ENCODE results near the gene PLPP4. TPM values are rescaled to one million over a fixed set of nuclear protein-coding genes. Genes with fewer than 3 reads are reported as not detected.

The PLPP4 gene
- total RNA-seq, 4 donors from 2014 or later, result 0.41 to 0.79 TPM; not detected in 2

DNA sequence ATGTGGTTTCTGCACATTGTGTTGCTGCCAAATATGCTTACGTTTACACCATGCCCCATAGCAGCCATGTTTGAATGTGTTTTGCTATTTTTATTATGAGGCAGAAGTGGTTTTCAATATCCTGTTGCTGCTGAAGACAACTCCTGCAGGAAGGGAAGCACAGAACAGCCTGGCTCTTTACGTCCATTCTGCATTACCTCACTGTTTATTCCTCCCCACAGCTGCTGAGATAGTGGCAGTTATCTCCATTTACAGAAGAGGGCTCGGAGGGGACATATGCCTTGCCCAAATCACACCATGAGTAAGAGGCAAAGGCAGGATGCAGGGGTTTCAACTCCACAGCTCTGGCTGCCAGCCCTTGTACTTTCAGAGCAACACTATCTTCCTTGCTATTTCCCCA lies 35.3 kb downstream of the PLPP4 start:
- no peak overlapping the region for H3K4me3 ChIP-seq
- no peak for DNase-seq
- H3K4me1 ChIP-seq, result no peaks in the 10 kb centered on the region
- TF ChIP-seq, protein P1, sequence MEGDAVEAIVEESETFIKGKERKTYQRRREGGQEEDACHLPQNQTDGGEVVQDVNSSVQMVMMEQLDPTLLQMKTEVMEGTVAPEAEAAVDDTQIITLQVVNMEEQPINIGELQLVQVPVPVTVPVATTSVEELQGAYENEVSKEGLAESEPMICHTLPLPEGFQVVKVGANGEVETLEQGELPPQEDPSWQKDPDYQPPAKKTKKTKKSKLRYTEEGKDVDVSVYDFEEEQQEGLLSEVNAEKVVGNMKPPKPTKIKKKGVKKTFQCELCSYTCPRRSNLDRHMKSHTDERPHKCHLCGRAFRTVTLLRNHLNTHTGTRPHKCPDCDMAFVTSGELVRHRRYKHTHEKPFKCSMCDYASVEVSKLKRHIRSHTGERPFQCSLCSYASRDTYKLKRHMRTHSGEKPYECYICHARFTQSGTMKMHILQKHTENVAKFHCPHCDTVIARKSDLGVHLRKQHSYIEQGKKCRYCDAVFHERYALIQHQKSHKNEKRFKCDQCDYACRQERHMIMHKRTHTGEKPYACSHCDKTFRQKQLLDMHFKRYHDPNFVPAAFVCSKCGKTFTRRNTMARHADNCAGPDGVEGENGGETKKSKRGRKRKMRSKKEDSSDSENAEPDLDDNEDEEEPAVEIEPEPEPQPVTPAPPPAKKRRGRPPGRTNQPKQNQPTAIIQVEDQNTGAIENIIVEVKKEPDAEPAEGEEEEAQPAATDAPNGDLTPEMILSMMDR (IDR thresholded peaks at IDR 0.05), result no peak
- TF ChIP-seq POLR2A (IDR thresholded peaks at IDR 0.05) (no peak), POLR2AphosphoS5 (IDR thresholded peaks at IDR 0.05) (no peak), EP300 (IDR thresholded peaks at IDR 0.05; ENCODE audit: low read depth) (no peak)
- no peaks in the 10 kb centered on the region for H3K36me3 ChIP-seq
- H3K27me3 ChIP-seq, result no peaks in the 10 kb centered on the region
- in situ Hi-C loops (cut with MboI; ENCODE audit: low pct_ligation_motif_present in 1 of 4, low pct_unique_long_range_greater_than_20kb in 1 of 4, low sequenced_read_pairs in 3 of 4), result no loop called here
- H3K27ac ChIP-seq, result no peak overlapping the region
- 29 to 55% methylated on average over 3 of the region's 3 CpGs for WGBS, 2 donors (ENCODE audit: low coverage in 1 of 2)
- H3K9me3 ChIP-seq, result no peaks in the 10 kb centered on the region
- intact Hi-C loops (cut with DNase I; ENCODE audit: low total_unique reads), result no loop called here

DNA sequence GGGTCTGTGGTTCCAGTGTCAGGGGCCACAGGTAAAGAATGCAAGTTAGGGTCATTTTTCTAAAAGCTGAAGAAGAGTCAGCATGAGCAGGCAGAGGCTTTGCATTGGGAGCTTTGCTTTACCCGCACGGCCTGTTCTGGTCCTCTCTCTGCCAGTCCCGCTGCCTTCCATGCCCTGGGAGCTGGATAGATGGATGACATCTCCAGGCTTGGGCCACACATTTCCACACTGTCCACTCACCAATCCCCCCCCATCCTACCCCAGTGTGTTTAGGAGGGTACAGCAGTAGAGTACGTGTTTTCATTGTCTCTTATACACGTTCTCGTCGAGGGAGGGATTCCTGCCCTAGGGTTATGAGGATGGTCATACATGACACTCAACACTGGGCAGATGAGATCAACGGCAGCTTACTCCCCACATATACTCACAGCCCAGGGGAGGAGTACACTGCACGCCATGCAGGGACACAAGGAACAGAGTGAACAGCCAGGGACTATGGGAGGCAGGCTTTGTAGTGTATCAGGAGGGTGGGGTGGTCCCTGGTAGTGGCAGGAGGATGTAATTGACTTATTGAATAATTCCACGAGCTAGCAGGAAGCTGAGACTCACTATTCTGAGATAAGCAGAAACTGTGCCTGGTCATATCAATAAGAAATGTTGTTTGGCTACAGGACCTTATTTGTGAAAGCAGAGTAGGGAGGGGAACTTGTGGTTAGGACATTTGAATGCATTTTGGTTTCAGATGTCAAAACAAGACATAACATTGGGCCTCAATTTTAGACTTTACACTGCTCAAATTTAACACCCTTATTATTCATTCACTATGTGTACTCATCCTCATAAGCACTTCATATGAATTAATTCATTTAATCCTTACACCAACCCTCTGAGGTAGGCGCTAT lies 36.6 kb downstream of the PLPP4 start:
- Histone ChIP-seq H3K4me1 (no peaks in the 10 kb centered on the region), H3K36me3 (no peaks in the 10 kb centered on the region), H3K4me3 (no peak overlapping the region), H3K27ac (no peak overlapping the region), H3K9me3 (no peaks in the 10 kb centered on the region), H3K27me3 (no peaks in the 10 kb centered on the region)
- intact Hi-C loops (cut with DNase I; ENCODE audit: low total_unique reads) (no loop called here), in situ Hi-C loops (cut with MboI; ENCODE audit: low pct_ligation_motif_present in 1 of 4, low pct_unique_long_range_greater_than_20kb in 1 of 4, low sequenced_read_pairs in 3 of 4) (no loop called here)
- TF ChIP-seq POLR2A (IDR thresholded peaks at IDR 0.05) (no peak), EP300 (IDR thresholded peaks at IDR 0.05; ENCODE audit: low read depth) (no peak), POLR2AphosphoS5 (IDR thresholded peaks at IDR 0.05) (no peak)
- TF ChIP-seq, protein P1 (IDR thresholded peaks at IDR 0.05), result no peak
- DNase-seq, result no peak
- WGBS, 2 donors (ENCODE audit: low coverage in 1 of 2), result 80 to 85% methylated on average over 5 to 11 of the region's 11 CpGs

DNA sequence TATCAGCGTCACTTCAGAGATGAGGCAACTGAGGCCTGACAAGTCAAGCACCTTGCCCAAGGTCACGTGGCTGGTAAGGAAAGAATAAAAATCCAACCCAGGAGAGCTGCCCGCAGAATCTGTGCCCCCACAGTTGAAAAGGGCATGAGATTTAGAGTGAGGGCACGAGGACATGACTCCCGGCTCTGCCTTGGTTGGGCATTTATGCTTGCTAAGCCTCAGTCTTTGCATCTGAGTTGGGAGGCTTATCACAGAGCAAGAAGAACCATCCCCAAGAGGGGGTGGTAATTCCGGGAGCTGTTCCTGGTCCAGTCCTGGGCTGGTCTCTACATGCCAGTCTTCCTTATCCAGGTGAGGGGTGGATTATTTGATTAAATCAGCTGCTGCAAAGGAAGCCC lies 37.3 kb downstream of the PLPP4 start:
- Histone ChIP-seq H3K36me3 (no peaks in the 10 kb centered on the region), H3K27me3 (no peaks in the 10 kb centered on the region), H3K4me1 (no peaks in the 10 kb centered on the region), H3K4me3 (no peak overlapping the region), H3K27ac (no peak overlapping the region), H3K9me3 (no peaks in the 10 kb centered on the region)
- TF ChIP-seq POLR2AphosphoS5 (IDR thresholded peaks at IDR 0.05), result no peak
- no peak for TF ChIP-seq EP300 (IDR thresholded peaks at IDR 0.05; ENCODE audit: low read depth)
- TF ChIP-seq, protein P1 (IDR thresholded peaks at IDR 0.05), result no peak
- TF ChIP-seq POLR2A (IDR thresholded peaks at IDR 0.05), result no peak
- intact Hi-C loops (cut with DNase I; ENCODE audit: low total_unique reads), result no loop called here
- in situ Hi-C loops (cut with MboI; ENCODE audit: low pct_ligation_motif_present in 1 of 4, low pct_unique_long_range_greater_than_20kb in 1 of 4, low sequenced_read_pairs in 3 of 4), result no loop called here
- 69 to 84% methylated on average over 2 to 6 of the region's 6 CpGs for WGBS, 2 donors (ENCODE audit: low coverage in 1 of 2)
- DNase-seq, result no peak

DNA sequence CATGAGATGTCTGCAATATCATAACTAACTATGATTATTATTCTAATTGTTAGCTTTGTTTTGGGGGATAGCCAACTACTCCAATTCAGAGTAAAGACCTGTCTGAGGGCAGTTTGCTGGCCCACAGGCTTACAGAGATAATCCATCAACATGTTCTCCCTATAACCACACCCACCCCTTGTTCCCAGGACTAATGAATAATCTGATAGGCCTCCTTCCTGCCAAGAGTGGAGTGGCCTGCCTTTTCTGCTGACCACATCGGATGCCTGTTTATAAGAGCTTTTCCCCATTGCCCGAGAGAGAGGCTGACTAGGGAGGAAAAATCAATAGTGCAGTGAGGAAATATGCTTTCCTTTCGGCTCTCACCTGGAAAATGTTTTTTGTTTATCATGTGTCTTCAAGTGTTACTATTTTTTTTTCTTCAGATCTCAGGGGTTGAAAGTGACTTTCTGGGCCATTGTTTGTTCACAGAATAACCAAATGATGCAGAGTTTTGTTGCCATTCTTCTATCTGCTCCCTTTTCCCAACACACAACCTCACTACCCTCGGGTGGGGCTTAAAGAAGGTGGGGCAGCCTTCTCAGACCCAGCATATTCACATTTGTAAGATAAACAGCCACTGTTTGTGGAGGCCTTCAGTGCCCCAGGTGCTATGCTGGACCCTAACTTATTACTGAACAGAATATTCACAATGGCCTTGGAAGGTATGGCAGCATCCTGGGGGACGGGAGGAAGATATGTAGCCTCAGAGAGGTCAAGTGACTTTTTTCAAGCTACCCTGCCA lies 38.4 kb downstream of the PLPP4 start:
- no peak overlapping the region for H3K27ac ChIP-seq
- DNase-seq, result no peak
- no peak overlapping the region for H3K4me3 ChIP-seq
- H3K4me1 ChIP-seq, result no peaks in the 10 kb centered on the region
- in situ Hi-C loops (cut with MboI; ENCODE audit: low pct_ligation_motif_present in 1 of 4, low pct_unique_long_range_greater_than_20kb in 1 of 4, low sequenced_read_pairs in 3 of 4) (no loop called here), intact Hi-C loops (cut with DNase I; ENCODE audit: low total_unique reads) (no loop called here)
- no peaks in the 10 kb centered on the region for H3K27me3 ChIP-seq
- H3K36me3 ChIP-seq, result no peaks in the 10 kb centered on the region
- WGBS, 2 donors (ENCODE audit: low coverage in 1 of 2), result 49 to 71% methylated on average over 3 to 5 of the region's 5 CpGs
- no peaks in the 10 kb centered on the region for H3K9me3 ChIP-seq
- TF ChIP-seq, protein P1 (IDR thresholded peaks at IDR 0.05), result no peak
- TF ChIP-seq POLR2AphosphoS5 (IDR thresholded peaks at IDR 0.05) (no peak), EP300 (IDR thresholded peaks at IDR 0.05; ENCODE audit: low read depth) (no peak), POLR2A (IDR thresholded peaks at IDR 0.05) (no peak)

All from transverse colon (tissue), 4 donors.